Astrocyte of the spinal cord (primary cell): ENCODE measurements around the gene A1CF.
"Not testable (repeated sequence)": the region's sequence is repeated elsewhere in the genome, so short reads cannot be mapped to it uniquely, and the experiment has no call there.

Experiments used
- DNase-seq: peaks from one replicate; pipeline ENCODE4 v3.0.0; 2011; ENCODE audit warnings: low read depth, low spot score
- H3K4me3 ChIP-seq: 2 replicates; pipeline ENCODE4 v1.5.1; 2011; ENCODE audit warnings: low read depth, mild to moderate bottlenecking, low read length, moderate library complexity
- CTCF ChIP-seq: IDR thresholded peaks from 2 replicates; pipeline ENCODE4 v1.5.1; 2012; ENCODE audit warnings: low read depth, mild to moderate bottlenecking, low read length, inconsistent platforms
- in situ Hi-C: cut with HindIII; loops from 2 replicates; pipeline ENCODE4 v1.10.0; 2017; ENCODE audit warnings: low sequenced_read_pairs

Gene A1CF

GRCh38 chr10:50918529-50918928 is 33.1 kb upstream of the A1CF start:
- in situ Hi-C loops: no loop called here
- H3K4me3 ChIP-seq: no peak overlapping the region
- no peak for TF ChIP-seq CTCF
- no peak for DNase-seq

GRCh38 chr10:50917486-50917885 is 32.1 kb upstream of the A1CF start:
- in situ Hi-C loops: no loop called here
- DNase-seq: peak; percentile 43
- TF ChIP-seq CTCF: no peak
- H3K4me3 ChIP-seq: no peak overlapping the region

- no peak for TF ChIP-seq CTCF
- DNase-seq: no peak
- no peak overlapping the region for H3K4me3 ChIP-seq
- in situ Hi-C loops: no loop called here
Observed at GRCh38 chr10:50909334-50910014, 24.0 kb upstream of the A1CF start.

- no peak for TF ChIP-seq CTCF
- in situ Hi-C loops: no loop called here
- DNase-seq: no peak
- no peak overlapping the region for H3K4me3 ChIP-seq
Observed at GRCh38 chr10:50908366-50908765, 22.9 kb upstream of the A1CF start.

- in situ Hi-C loops: not testable (repeated sequence)
Observed at GRCh38 chr10:50905797-50906196, 20.4 kb upstream of the A1CF start.

GRCh38 chr10:50896721-50897120 is 11.3 kb upstream of the A1CF start:
- H3K4me3 ChIP-seq: no peak overlapping the region
- no peak for DNase-seq
- no peak for TF ChIP-seq CTCF
- in situ Hi-C loops: no loop called here

More at GRCh38 chr10:50905797-50906196, 20.4 kb upstream of the A1CF start:
- DNase-seq, H3K4me3 ChIP-seq: not testable (repeated sequence)

- in situ Hi-C loops: no loop called here
- TF ChIP-seq CTCF: no peak
- no peak for DNase-seq
- no peak overlapping the region for H3K4me3 ChIP-seq
Observed at GRCh38 chr10:50894312-50894711, 8.9 kb upstream of the A1CF start.
